HEK293 (cell line): ENCODE measurements around the gene ABCA2.

Source experiments
- CTCF ChIA-PET: fragments of 350-600 bp; formaldehyde crosslinking; extraction: SDS; loops from one replicate; lab custom pipeline; 2021; ENCODE audit warnings: antibody characterized with exemption; lab: Yijun Ruan, JAX
- POLR2A ChIA-PET: fragments of 300-600 bp; formaldehyde crosslinking; extraction: SDS; loops from one replicate; lab custom pipeline; 2020; ENCODE audit warnings: antibody characterized with exemption, inconsistent platforms; lab: Yijun Ruan, JAX
- H3K27ac ChIP-seq: fragments of 200-500 bp; sonication (Bioruptor generic); 2 replicates; pipeline ENCODE4 v1.5.1; 2014; ENCODE audit warnings: low read depth, low read length, control low read depth, inconsistent platforms; ENCODE audit errors: extremely low read depth
- H3K36me3 ChIP-seq, 2 experiments: fragments of 200-500 bp in 1 of 2; sonication (Bioruptor generic) in 1 of 2; 1 replicate in 1 of 2; 2 replicates in 1 of 2; pipeline ENCODE4 v1.5.1; 2014 to 2017; ENCODE audit warnings: inconsistent platforms in 2 of 2, low read length in 2 of 2; ENCODE audit not compliant: control insufficient read depth in 2 of 2, insufficient read depth in 1 of 2
- H3K4me1 ChIP-seq: fragments of 200-500 bp; sonication (Bioruptor generic); 2 replicates; pipeline ENCODE4 v1.5.1; 2014; ENCODE audit warnings: mild to moderate bottlenecking, low read length, inconsistent platforms; ENCODE audit not compliant: control insufficient read depth, insufficient read depth
- H3K4me3 ChIP-seq: 2 replicates; pipeline ENCODE4 v1.5.1; 2011; ENCODE audit warnings: low read depth, mild to moderate bottlenecking, control low read depth, low read length, moderate library complexity
- H3K9me3 ChIP-seq: fragments of 200-500 bp; sonication (Bioruptor generic); 2 replicates; pipeline ENCODE4 v1.5.1; 2014; ENCODE audit warnings: low read depth, low read length, inconsistent platforms; ENCODE audit not compliant: control insufficient read depth, insufficient read depth
- KLF1 ChIP-seq: fragments of 450-650 bp; formaldehyde crosslinking; IDR thresholded peaks from 2 replicates; pipeline ENCODE4 v1.5.1; 2016; ENCODE audit warnings: missing biosample characterization, missing genetic modification characterization
- KLF9 ChIP-seq: fragments of 450-650 bp; formaldehyde crosslinking; IDR thresholded peaks from 2 replicates; pipeline ENCODE4 v1.5.1; 2016; ENCODE audit warnings: missing biosample characterization, missing genetic modification characterization, low read depth
- YY1 ChIP-seq: fragments of 450-650 bp; formaldehyde crosslinking; IDR thresholded peaks from 2 replicates; pipeline ENCODE4 v1.5.1; 2018; ENCODE audit warnings: missing biosample characterization, missing genetic modification characterization
- ZNF214 ChIP-seq: fragments of 450-650 bp; formaldehyde crosslinking; IDR thresholded peaks from 2 replicates; pipeline ENCODE4 v1.5.1; 2017; ENCODE audit warnings: missing biosample characterization, mild to moderate bottlenecking, missing genetic modification characterization, borderline replicate concordance
- ZNF416 ChIP-seq: fragments of 450-650 bp; formaldehyde crosslinking; IDR thresholded peaks from 2 replicates; pipeline ENCODE4 v1.5.1; 2016; ENCODE audit warnings: missing biosample characterization, missing genetic modification characterization
- ZNF544 ChIP-seq: fragments of 450-650 bp; formaldehyde crosslinking; IDR thresholded peaks from 2 replicates; pipeline ENCODE4 v1.5.0; 2017; ENCODE audit warnings: missing biosample characterization, missing genetic modification characterization
- ZNF600 ChIP-seq: fragments of 450-650 bp; formaldehyde crosslinking; IDR thresholded peaks from 2 replicates; pipeline ENCODE4 v1.5.1; 2016; ENCODE audit warnings: missing biosample characterization, missing genetic modification characterization
- ZNF677 ChIP-seq: fragments of 450-650 bp; IDR thresholded peaks from 2 replicates; pipeline ENCODE4 v1.5.0; 2018; ENCODE audit warnings: missing biosample characterization, mild to moderate bottlenecking, missing genetic modification characterization, moderate library complexity
- ZNF701 ChIP-seq: fragments of 450-650 bp; formaldehyde crosslinking; IDR thresholded peaks from 2 replicates; pipeline ENCODE4 v1.5.1; 2016; ENCODE audit warnings: missing biosample characterization, missing genetic modification characterization
- ZXDB ChIP-seq: fragments of 450-650 bp; formaldehyde crosslinking; IDR thresholded peaks from 2 replicates; pipeline ENCODE4 v1.5.1; 2016; ENCODE audit warnings: missing biosample characterization, missing genetic modification characterization
- TF ChIP-seq, protein P1 (sequence below): fragments of 450-650 bp; formaldehyde crosslinking; IDR thresholded peaks from 2 replicates; pipeline ENCODE4 v1.5.1; 2016; ENCODE audit warnings: missing biosample characterization, missing genetic modification characterization
- TF ChIP-seq, protein P2 (sequence below): fragments of 450-650 bp; formaldehyde crosslinking; IDR thresholded peaks from 2 replicates; pipeline ENCODE4 v1.5.1; 2016; ENCODE audit warnings: missing biosample characterization, missing genetic modification characterization

The ABCA2 gene

DNA sequence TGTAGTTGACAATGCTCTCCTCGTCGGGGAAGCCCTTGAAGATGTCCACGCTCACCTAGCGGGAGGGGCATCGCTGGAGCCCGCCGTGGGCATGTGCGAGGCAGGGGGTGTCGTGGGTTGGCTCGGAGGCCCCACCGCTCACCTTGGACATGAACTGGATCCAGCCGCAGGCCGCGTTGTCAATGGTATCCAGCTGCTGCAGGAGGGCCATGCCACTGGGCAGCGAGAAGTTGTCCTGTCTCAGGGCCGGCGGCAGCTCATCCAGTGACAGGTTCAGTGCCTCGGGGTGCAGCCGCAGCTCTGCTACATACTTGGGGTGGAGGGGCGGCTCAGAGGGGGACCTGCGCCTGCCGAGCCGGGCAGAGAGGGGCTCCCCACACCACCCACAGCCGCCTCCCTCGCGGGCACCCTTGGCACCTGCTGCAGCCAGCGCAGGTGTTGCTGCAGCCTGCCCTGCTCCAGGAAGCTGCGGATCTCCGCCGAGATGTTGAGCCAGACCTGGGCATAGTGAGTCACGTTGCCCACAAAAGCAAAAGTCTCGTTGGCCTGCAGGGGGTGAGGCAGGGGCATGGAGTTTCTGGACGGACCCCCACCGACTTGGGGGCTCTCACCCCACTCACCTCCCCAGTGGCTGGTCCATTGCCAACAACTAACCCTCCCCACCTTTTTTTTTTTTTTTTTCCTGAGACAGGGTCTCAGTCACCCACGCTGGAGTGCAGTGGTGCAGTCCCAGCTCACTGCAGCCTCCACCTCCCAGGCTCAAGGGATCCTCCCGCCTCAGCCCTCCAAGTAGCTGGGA is 9.1 kb downstream of the ABCA2 start:
- Histone ChIP-seq H3K9me3 (no peaks in the 10 kb centered on the region), H3K4me3 (no peak overlapping the region), H3K27ac (no peak overlapping the region), H3K36me3 (peaks cover 0 to 54% of the 10 kb centered on the region in 2 experiments; a peak in 1 of 3 replicates)
- 0 out of 2 replicates have a peak, but pooled peaks have one; percentile 1 for TF ChIP-seq KLF9 (tag by site-specific recombination)
- peak; percentile 34; the same call in 1 of the 2 replicates for TF ChIP-seq ZNF600 (tag by site-specific recombination)
- TF ChIP-seq YY1 (tag by site-specific recombination): no peak
- TF ChIP-seq, protein P1, sequence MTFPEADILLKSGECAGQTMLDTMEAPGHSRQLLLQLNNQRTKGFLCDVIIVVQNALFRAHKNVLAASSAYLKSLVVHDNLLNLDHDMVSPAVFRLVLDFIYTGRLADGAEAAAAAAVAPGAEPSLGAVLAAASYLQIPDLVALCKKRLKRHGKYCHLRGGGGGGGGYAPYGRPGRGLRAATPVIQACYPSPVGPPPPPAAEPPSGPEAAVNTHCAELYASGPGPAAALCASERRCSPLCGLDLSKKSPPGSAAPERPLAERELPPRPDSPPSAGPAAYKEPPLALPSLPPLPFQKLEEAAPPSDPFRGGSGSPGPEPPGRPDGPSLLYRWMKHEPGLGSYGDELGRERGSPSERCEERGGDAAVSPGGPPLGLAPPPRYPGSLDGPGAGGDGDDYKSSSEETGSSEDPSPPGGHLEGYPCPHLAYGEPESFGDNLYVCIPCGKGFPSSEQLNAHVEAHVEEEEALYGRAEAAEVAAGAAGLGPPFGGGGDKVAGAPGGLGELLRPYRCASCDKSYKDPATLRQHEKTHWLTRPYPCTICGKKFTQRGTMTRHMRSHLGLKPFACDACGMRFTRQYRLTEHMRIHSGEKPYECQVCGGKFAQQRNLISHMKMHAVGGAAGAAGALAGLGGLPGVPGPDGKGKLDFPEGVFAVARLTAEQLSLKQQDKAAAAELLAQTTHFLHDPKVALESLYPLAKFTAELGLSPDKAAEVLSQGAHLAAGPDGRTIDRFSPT: peak; percentile 38; the same call in 1 of the 2 replicates
- peak; percentile 19; the same call in 1 of the 2 replicates for TF ChIP-seq KLF1 (tag by site-specific recombination)
- TF ChIP-seq, protein P2, sequence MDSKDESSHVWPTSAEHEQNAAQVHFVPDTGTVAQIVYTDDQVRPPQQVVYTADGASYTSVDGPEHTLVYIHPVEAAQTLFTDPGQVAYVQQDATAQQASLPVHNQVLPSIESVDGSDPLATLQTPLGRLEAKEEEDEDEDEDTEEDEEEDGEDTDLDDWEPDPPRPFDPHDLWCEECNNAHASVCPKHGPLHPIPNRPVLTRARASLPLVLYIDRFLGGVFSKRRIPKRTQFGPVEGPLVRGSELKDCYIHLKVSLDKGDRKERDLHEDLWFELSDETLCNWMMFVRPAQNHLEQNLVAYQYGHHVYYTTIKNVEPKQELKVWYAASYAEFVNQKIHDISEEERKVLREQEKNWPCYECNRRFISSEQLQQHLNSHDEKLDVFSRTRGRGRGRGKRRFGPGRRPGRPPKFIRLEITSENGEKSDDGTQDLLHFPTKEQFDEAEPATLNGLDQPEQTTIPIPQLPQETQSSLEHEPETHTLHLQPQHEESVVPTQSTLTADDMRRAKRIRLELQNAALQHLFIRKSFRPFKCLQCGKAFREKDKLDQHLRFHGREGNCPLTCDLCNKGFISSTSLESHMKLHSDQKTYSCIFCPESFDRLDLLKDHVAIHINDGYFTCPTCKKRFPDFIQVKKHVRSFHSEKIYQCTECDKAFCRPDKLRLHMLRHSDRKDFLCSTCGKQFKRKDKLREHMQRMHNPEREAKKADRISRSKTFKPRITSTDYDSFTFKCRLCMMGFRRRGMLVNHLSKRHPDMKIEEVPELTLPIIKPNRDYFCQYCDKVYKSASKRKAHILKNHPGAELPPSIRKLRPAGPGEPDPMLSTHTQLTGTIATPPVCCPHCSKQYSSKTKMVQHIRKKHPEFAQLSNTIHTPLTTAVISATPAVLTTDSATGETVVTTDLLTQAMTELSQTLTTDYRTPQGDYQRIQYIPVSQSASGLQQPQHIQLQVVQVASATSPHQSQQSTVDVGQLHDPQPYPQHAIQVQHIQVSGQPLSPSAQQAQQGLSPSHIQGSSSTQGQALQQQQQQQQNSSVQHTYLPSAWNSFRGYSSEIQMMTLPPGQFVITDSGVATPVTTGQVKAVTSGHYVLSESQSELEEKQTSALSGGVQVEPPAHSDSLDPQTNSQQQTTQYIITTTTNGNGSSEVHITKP (tag by site-specific recombination): peak; percentile 64
- TF ChIP-seq ZXDB: no peak
- TF ChIP-seq, all 188 proteins: peak for 5
- ChIA-PET POLR2A (interaction anchor here (0.6 to 1.0 kb wide), 2 partner anchors 10 to 48 kb away, joined by 3 to 4 read pairs; no protein-coding TSS in a partner anchor), CTCF (interaction anchor here (0.6 to 5.1 kb wide), 6 partner anchors 8 to 267 kb away, joined by 3 to 25 read pairs (median 3); partner anchors contain the start of gene AJM1)
- no peaks in the 10 kb centered on the region for H3K4me1 ChIP-seq

DNA sequence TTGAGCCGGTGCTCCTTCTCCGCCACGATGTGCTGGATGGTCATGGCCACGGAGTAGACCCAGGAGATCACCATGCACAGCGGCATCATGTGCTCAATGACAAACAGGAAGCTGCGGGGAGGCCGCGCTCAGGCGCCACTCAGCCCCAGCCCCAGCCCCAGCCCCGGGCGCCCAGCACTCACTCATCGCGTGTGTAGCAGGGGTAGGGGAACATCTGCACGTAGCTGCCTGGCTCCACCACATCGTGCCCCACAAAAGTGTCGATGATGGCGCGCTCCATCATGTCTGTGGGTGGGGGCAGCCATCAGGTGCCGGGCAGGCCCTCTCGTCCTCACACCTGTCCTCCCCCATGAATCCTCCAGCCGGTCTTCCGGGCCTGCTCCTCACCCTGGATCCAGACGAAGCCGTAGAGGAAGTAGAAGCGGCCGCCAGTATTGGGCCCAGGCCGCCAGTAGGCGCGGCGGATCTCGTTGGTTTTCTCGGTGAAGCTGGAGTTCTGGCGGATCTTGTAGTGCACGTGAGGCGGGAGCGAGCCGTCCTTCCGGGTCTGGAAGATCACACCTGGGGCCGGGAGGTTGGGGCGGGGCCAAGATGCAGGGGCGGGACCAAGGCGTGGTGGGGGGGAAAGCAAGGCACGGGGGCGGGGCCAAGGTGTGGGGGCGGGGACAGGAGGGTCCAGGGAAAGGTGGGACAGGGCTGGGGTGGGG is 10.1 kb downstream of the ABCA2 start:
- Histone ChIP-seq H3K4me3 (no peak overlapping the region), H3K27ac (no peak overlapping the region), H3K4me1 (no peaks in the 10 kb centered on the region)
- CTCF ChIA-PET: interaction anchor here (0.5 to 5.1 kb wide), 7 partner anchors 9 to 426 kb away, joined by 3 to 25 read pairs (median 3); no protein-coding TSS in a partner anchor
- TF ChIP-seq ZNF214 (tag by site-specific recombination) (no peak), ZNF701 (tag by site-specific recombination) (no peak), ZNF416 (tag by site-specific recombination) (no peak), ZNF544 (tag by site-specific recombination) (no peak), ZNF677 (tag by site-specific recombination) (no peak), KLF1 (tag by site-specific recombination) (peak; percentile 22; the same call in 1 of the 2 replicates)
- TF ChIP-seq, all 188 proteins: peak for 1
- Histone ChIP-seq H3K36me3 (peaks cover 0 to 54% of the 10 kb centered on the region in 2 experiments; a peak in 1 of 3 replicates), H3K9me3 (no peaks in the 10 kb centered on the region)
- POLR2A ChIA-PET: interaction anchor here (0.6 kb wide), 1 partner anchor 16 kb away, joined by 6 read pairs; no protein-coding TSS in a partner anchor
